Bronchial epithelial cell (primary cell): ENCODE results near the gene PMS2. TPM values are rescaled to one million over a fixed set of nuclear protein-coding genes. Genes with fewer than 3 reads are reported as not detected.
"Not testable (repeated sequence)": the region's sequence is repeated elsewhere in the genome, so short reads cannot be mapped to it uniquely, and the experiment has no call there.

Experiments used
- DNase-seq: peaks from one replicate; pipeline ENCODE4 v3.0.0-alpha.2; 2010; ENCODE audit warnings: low read depth
- FAIRE-seq: peaks from 2 replicates; lab custom pipeline; 2011; peaks lifted over from hg19 to GRCh38; lab: Jason Lieb, UNC
- H3K27me3 ChIP-seq: 2 replicates; pipeline ENCODE4 v1.5.1; 2011; ENCODE audit warnings: low read length; ENCODE audit not compliant: control insufficient read depth, insufficient read depth
- H3K36me3 ChIP-seq: 2 replicates; pipeline ENCODE4 v1.5.1; 2011; ENCODE audit warnings: low read length; ENCODE audit not compliant: control insufficient read depth, insufficient read depth
- H3K4me3 ChIP-seq: 2 replicates; pipeline ENCODE4 v1.5.1; 2011; ENCODE audit warnings: mild to moderate bottlenecking, low read depth, low read length, control low read depth
- CTCF ChIP-seq: IDR thresholded peaks from 2 replicates; pipeline ENCODE4 v1.5.1; 2011; ENCODE audit warnings: mild to moderate bottlenecking, moderate library complexity, low read length, control low read depth, inconsistent platforms; ENCODE audit not compliant: insufficient read depth, severe bottlenecking
- total RNA-seq: library from RNA; depleted of rRNA; stranded (reverse); fragments of >200 nt; gene quantifications from 2 replicates; pipeline ENCODE4 v1.2.1, GENCODE V29; 2014

PMS2 gene
- total RNA-seq, 1 donor from 2014 or later = 22.6 TPM

- Histone ChIP-seq H3K27me3 (no peaks in the 10 kb centered on the region), H3K36me3 (peaks cover 33% of the 10 kb centered on the region), H3K4me3 (no peak overlapping the region)
- DNase-seq (no peak), FAIRE-seq (no peak)
- TF ChIP-seq CTCF = no peak
These were observed 11.8 kb upstream of the PMS2 start for GRCh38 chr7:6020371-6021286.

- peaks cover 17% of the 10 kb centered on the region for H3K36me3 ChIP-seq
- FAIRE-seq = no peak
- no peak overlapping the region for H3K4me3 ChIP-seq
- no peak for TF ChIP-seq CTCF
- no peaks in the 10 kb centered on the region for H3K27me3 ChIP-seq
- DNase-seq = no peak
These were observed 7.8 kb upstream of the PMS2 start for GRCh38 chr7:6016653-6016966.

GRCh38 chr7:6015917-6016652 is 7.2 kb upstream of the PMS2 start:
- peaks cover 13% of the 10 kb centered on the region for H3K36me3 ChIP-seq
- H3K27me3 ChIP-seq = no peaks in the 10 kb centered on the region
- FAIRE-seq (no peak), DNase-seq (peak; percentile 40)
- no peak for TF ChIP-seq CTCF
- no peak overlapping the region for H3K4me3 ChIP-seq

GRCh38 chr7:6012355-6013104 is 3.7 kb upstream of the PMS2 start:
- TF ChIP-seq CTCF = no peak
- peaks cover 8% of the 10 kb centered on the region for H3K36me3 ChIP-seq
- H3K4me3 ChIP-seq = no peak overlapping the region
- no peak for FAIRE-seq
- DNase-seq = peak; percentile 68
- H3K27me3 ChIP-seq = no peaks in the 10 kb centered on the region

GRCh38 chr7:6011541-6011940 is 2.7 kb upstream of the PMS2 start:
- DNase-seq = no peak
- TF ChIP-seq CTCF = no peak
- H3K36me3 ChIP-seq = peaks cover 1% of the 10 kb centered on the region

GRCh38 chr7:6010370-6010769 is 1.5 kb upstream of the PMS2 start:
- not testable (repeated sequence) for DNase-seq, H3K27me3 ChIP-seq, FAIRE-seq, H3K36me3 ChIP-seq, H3K4me3 ChIP-seq

More at GRCh38 chr7:6011541-6011940, 2.7 kb upstream of the PMS2 start:
- FAIRE-seq = no peak
- Histone ChIP-seq H3K27me3 (no peaks in the 10 kb centered on the region), H3K4me3 (no peak overlapping the region)

- peak overlapping the region; percentile 75 for H3K4me3 ChIP-seq
- not testable (repeated sequence) for H3K27me3 ChIP-seq, FAIRE-seq, H3K36me3 ChIP-seq
- peak; percentile 7 for DNase-seq
These were observed 836 bp downstream of the PMS2 start for GRCh38 chr7:6007835-6008590.
